Large intestine (tissue), 3 donors: ENCODE data around the gene NCOA5. TPM values are rescaled to one million over a fixed set of nuclear protein-coding genes. Genes with fewer than 3 reads are reported as not detected.

Experiments used
- DNase-seq, 2 donors: peaks; one replicate each; pipeline versions ENCODE4 v3.0.0 to v3.0.0-alpha.2; 2013
- H3K27ac ChIP-seq: one replicate; pipeline ENCODE4 v1.5.1; 2013; ENCODE audit warnings: low read length
- H3K27me3 ChIP-seq: 2 replicates; pipeline ENCODE4 v1.6.1; 2013; ENCODE audit warnings: low read length; ENCODE audit not compliant: control insufficient read depth, insufficient read depth
- H3K36me3 ChIP-seq: 2 replicates; pipeline ENCODE4 v1.6.1; 2013; ENCODE audit warnings: low read length; ENCODE audit not compliant: control insufficient read depth, insufficient read depth
- H3K4me1 ChIP-seq: one replicate; pipeline ENCODE4 v1.6.1; 2013; ENCODE audit warnings: low read length; ENCODE audit not compliant: control insufficient read depth, insufficient read depth
- H3K4me3 ChIP-seq: one replicate; pipeline ENCODE4 v1.5.1; 2013; ENCODE audit warnings: low read length
- H3K9me3 ChIP-seq: one replicate; pipeline ENCODE4 v1.6.1; 2013; ENCODE audit warnings: mild to moderate bottlenecking, low read depth, low read length, moderate library complexity; ENCODE audit not compliant: control insufficient read depth
- WGBS: methylation state at CpG from one replicate; pipeline ENCODE4 v1.1.5; 2013; ENCODE audit warnings: low lambda C conversion rate; ENCODE audit not compliant: insufficient coverage; 5-methylcytosine and 5-hydroxymethylcytosine counted together
- polyA plus RNA-seq: library from polyadenylated mRNA; unstranded; fragments of 120-200 nt; gene quantifications from one replicate; pipeline ENCODE4 v1.2.1, GENCODE V29; 2013

NCOA5 gene
- polyA plus RNA-seq, 1 donor: 38.9 TPM

DNA sequence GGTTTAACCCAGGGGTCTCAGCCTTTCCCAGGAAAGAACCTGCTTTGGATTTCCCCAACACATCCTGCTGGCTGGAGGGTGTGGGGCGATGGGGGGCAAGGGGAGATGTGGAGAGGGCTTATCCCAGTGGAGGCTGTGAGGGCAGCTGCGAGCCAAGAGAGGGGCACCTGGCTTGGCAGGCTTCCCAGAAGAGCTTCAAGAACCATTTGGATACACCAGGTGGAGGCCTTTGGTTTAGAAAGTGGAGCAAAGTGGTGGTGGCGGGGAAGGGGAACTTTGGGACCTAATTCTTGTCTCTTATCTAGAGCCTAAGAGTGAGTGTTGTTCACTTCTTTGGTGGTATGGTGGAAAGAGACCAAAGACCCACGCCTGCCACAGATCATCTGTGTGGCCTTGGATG, 40.8 kb upstream of the NCOA5 start:
- no peak overlapping the region for H3K4me3 ChIP-seq
- H3K27ac ChIP-seq: no peak overlapping the region
- no peaks in the 10 kb centered on the region for H3K36me3 ChIP-seq
- no CpG with 5 or more reads among the region's 4 CpGs for WGBS
- H3K4me1 ChIP-seq: no peaks in the 10 kb centered on the region
- peaks cover 36% of the 10 kb centered on the region for H3K27me3 ChIP-seq
- no peak for DNase-seq
- H3K9me3 ChIP-seq: no peaks in the 10 kb centered on the region

DNA sequence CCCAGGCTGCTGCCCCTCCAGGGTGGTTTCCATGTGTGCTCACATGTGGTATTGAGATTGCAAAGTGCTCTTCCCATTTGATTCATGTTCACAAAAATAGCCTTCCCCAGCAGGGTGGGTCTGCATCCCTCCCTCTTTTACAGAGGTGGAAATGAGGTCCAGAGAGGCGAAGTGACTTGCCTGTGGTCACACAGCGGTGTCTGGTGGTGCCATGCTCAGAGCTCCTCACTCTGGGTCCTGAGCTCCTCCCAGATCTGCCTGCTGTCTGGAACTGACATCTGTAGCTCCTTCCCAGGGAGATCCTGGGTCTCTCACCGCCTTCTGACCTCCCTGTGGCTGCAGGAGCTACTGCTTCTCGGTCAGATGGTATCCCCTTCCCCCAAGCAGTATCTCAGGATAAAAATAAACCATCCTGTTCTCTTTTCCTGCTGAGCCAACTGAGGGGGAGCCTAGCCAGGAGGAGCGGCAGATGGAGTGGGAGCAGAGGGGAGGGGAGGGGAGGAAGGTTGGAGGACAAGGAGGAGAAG, 40.3 kb upstream of the NCOA5 start:
- H3K4me3 ChIP-seq: no peak overlapping the region
- no peaks in the 10 kb centered on the region for H3K4me1 ChIP-seq
- DNase-seq: no peak
- WGBS: no CpG with 5 or more reads among the region's 5 CpGs
- H3K9me3 ChIP-seq: no peaks in the 10 kb centered on the region
- peaks cover 35% of the 10 kb centered on the region for H3K27me3 ChIP-seq
- no peaks in the 10 kb centered on the region for H3K36me3 ChIP-seq
- H3K27ac ChIP-seq: no peak overlapping the region

DNA sequence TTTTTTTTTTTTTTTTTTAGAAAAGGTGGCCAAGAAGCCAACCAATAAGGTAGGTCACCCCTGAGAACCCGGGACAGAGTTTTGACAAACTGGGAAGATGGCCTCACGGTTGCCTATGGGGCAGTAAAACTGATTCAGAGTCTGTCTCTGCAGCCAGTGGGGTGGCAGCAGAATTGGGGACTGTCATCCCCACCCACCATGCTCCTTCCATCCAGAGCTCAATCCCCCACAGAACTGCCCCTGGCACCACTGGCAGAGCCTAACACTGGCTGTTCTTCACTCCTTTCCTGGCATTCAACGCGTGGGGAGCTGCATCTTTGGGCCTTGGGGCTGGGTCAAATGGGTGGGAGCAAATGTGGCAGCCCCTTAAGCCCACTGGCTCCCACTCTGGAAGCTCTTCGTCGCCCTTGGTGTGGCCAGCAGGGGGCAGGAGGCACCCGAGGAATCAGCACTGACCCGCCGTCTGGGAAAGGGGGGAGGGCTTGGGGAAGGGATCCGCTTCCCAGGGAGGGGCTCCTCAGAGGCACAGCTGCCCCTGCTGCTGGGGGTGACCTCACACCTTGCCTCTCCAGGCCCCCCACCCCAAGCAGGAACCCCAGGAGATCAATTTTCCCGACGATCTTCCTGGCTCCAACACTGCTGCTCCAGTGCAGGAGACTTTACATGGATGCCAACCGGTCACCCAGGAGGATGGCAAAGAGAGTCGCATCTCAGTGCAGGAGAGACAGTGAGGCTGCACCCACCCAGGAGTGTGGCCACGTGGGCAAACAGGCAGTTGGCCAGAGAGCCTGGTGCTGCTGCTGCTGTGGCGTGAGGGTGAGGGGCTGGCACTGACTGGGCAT, 38.8 kb upstream of the NCOA5 start:
- no peaks in the 10 kb centered on the region for H3K9me3 ChIP-seq
- WGBS: no CpG with 5 or more reads among the region's 16 CpGs
- no peak for DNase-seq

GRCh38 chr20:46127396-46128010, 37.7 kb upstream of the NCOA5 start:
- Histone ChIP-seq H3K4me1 (no peaks in the 10 kb centered on the region), H3K4me3 (no peak overlapping the region), H3K27ac (no peak overlapping the region), H3K27me3 (peaks cover 30% of the 10 kb centered on the region), H3K9me3 (no peaks in the 10 kb centered on the region), H3K36me3 (no peaks in the 10 kb centered on the region)
- 100% methylated on average over 2 of the region's 11 CpGs for WGBS
- no peak for DNase-seq

More for the DNA sequence above, 38.8 kb upstream of the NCOA5 start:
- Histone ChIP-seq H3K27ac (no peak overlapping the region), H3K27me3 (peaks cover 32% of the 10 kb centered on the region), H3K4me3 (no peak overlapping the region), H3K36me3 (no peaks in the 10 kb centered on the region), H3K4me1 (no peaks in the 10 kb centered on the region)

DNA sequence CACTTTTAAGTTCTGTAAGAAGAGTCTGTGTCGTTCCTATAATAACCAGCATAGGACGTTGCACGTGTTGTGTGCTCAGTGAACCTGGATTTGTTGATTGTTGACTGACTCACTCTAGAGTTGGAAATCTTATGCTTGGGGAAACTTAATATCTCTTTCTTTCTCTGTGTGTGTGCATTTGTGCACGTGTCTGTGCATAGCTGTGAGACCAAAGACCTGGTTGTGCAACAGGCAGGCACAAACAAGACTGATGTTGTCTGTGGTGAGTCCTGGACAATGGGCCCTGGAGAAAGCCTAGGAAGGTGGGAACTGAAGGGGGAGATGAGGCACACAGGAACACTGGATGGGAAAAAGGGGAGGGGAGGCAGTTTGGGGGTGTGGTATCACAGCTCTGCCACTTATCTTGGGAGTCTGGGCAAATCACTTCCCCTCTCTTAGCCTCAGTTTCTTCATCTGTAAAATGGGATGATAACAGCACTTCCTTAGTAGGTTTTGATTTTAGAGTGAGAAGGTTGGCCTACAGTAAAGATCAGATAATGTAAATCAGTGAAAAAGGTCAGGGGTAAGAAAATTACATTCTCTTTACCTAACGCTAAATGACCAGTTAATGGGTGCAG, 36.8 kb upstream of the NCOA5 start:
- Histone ChIP-seq H3K9me3 (no peaks in the 10 kb centered on the region), H3K4me3 (no peak overlapping the region), H3K36me3 (no peaks in the 10 kb centered on the region), H3K4me1 (no peaks in the 10 kb centered on the region), H3K27me3 (peaks cover 31% of the 10 kb centered on the region), H3K27ac (no peak overlapping the region)
- WGBS: no CpG with 5 or more reads among the region's 5 CpGs
- DNase-seq: no peak

DNA sequence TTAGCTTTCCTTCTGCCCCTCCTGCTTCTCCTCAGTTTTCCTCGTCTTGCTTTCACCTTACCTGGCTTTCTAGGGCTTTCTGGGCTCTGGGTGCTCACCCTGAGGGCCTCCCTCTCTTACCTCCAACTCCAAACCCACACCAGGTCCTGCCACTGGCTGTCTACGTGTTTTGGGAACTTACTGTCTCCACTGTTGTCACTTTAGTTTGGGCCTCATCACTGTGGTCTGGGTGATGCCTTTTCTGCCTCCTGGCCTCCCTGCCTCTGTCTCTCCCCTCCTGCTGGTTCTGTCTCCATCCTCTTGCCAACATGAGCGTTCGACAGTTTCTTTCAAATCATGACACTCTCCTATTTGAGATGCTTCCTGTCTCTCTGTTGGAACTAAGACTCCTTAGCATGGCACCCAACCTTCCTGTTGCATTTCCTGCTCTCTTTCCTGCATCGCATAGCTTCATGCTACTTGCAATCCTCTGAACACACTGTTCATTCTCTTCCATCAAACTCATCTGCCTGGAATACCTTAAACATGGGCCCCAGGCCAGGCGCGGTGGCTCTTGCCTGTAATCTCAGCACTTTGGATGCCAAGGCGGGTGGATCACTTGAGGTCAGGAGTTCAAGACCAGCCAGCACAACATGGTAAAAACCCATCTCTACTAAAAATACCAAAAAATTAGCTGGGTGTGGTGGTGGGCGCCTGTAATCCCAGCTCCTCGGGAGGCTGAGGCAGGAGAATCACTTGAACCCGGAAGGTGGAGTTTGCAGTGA, 33.9 kb upstream of the NCOA5 start:
- no peaks in the 10 kb centered on the region for H3K36me3 ChIP-seq
- no peak overlapping the region for H3K27ac ChIP-seq
- no peak overlapping the region for H3K4me3 ChIP-seq
- peaks cover 30% of the 10 kb centered on the region for H3K27me3 ChIP-seq
- no peaks in the 10 kb centered on the region for H3K4me1 ChIP-seq
- WGBS: 83% methylated on average over 2 of the region's 11 CpGs
- H3K9me3 ChIP-seq: no peaks in the 10 kb centered on the region
- DNase-seq: no peak

GRCh38 chr20:46122516-46123481, 33.0 kb upstream of the NCOA5 start:
- no peaks in the 10 kb centered on the region for H3K4me1 ChIP-seq
- no peaks in the 10 kb centered on the region for H3K9me3 ChIP-seq
- peaks cover 30% of the 10 kb centered on the region for H3K27me3 ChIP-seq
- no peaks in the 10 kb centered on the region for H3K36me3 ChIP-seq
- no peak overlapping the region for H3K27ac ChIP-seq
- no peak for DNase-seq
- 100% methylated on average over 1 of the region's 15 CpGs for WGBS
- no peak overlapping the region for H3K4me3 ChIP-seq

GRCh38 chr20:46122071-46122470, 32.3 kb upstream of the NCOA5 start:
- DNase-seq: no peak
- no peak overlapping the region for H3K27ac ChIP-seq
- H3K36me3 ChIP-seq: no peaks in the 10 kb centered on the region
- no peaks in the 10 kb centered on the region for H3K9me3 ChIP-seq
- peaks cover 32% of the 10 kb centered on the region for H3K27me3 ChIP-seq
- WGBS: no CpG with 5 or more reads among the region's 11 CpGs
- no peaks in the 10 kb centered on the region for H3K4me1 ChIP-seq
- H3K4me3 ChIP-seq: no peak overlapping the region

DNA sequence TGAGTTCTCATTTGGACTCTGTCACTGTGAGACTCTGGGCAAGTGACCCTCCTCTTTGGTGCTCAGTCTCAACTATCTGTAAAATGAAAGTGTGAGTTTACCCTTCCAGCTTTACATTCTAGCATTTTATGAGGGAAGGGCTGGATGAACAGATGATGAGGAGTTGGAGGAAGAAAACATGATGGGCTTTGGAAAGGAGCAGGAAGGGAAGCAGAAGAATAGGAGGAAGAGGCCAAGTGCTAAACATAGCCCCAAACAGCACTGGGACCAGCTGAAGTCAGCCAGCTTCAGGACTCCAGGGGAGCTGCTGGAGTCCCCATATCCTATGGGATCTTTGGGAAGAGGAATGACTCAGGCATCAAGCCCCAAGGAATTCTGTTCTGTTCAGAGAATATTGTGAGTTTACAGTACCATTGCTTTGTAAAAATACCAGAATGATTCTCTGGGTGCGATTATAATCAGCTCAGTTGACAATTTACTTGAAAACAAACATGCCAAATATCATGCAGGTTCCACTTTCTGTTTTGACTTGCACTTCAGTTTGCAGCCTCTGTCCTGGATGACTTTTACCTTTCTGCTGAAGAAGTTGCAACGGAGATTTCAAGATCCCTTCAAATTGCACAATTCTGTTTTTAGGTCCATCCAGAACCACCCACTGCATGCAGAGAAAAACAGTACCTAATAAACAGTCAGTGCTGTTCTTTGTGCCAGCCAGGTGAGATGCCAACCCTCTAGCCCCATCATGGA, 31.6 kb upstream of the NCOA5 start:
- DNase-seq: no peak
- H3K27me3 ChIP-seq: peaks cover 37% of the 10 kb centered on the region
- WGBS: 60% methylated on average over 1 of the region's 2 CpGs
- no peaks in the 10 kb centered on the region for H3K36me3 ChIP-seq
- no peak overlapping the region for H3K27ac ChIP-seq
- H3K4me3 ChIP-seq: no peak overlapping the region
- no peaks in the 10 kb centered on the region for H3K4me1 ChIP-seq
- no peaks in the 10 kb centered on the region for H3K9me3 ChIP-seq
